Ovary (tissue), 3 donors: ENCODE data around the gene ICAM4.

Experiments used
- CTCF ChIP-seq, 3 donors: fragments of 450-650 bp in 2 of 3; fragments of 200-600 bp in 1 of 3; IDR thresholded peaks; one replicate each; pipeline versions ENCODE4 v1.5.1 to v1.8.0; 2016 to 2022; ENCODE audit warnings: antibody characterized with exemption in 3 of 3, mild to moderate bottlenecking in 1 of 3
- EP300 ChIP-seq: sonication (generic); formaldehyde crosslinking; IDR thresholded peaks from one replicate; pipeline ENCODE4 v1.6.1; 2017; ENCODE audit warnings: antibody characterized with exemption
- donor health status: DM: no; HTN: no; CAD: no.

DNA sequence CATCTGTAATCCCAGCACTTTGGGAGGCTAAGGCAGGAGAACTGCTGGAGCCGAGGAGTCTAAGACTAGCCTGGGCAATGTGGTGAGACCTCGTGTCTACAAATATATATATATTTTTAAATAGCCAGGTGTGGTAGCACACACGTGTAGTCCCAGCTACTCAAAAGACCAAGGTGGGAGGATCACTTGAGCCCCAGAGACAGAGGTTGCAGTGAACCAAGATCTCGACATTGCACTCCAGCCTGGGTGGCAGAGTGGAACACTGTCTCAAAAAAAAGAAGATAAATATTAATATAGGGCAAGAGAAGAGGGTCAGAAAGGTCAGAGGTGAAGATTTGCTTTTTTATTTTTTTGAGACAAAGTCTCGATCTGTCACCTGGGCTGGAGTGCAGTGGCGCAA is 40.2 kb upstream of the ICAM4 start:
- TF ChIP-seq CTCF (IDR thresholded peaks at IDR 0.05), result no peak
- no peak for TF ChIP-seq EP300
